Glutamatergic neuron (in vitro differentiated cells): ENCODE measurements around the gene MAP3K20. TPM values are rescaled to one million over a fixed set of nuclear protein-coding genes. Genes with fewer than 3 reads are reported as not detected.
A peak's percentile ranks its signal among the peaks of the same experiment; 100 is the strongest.

Experiments
- DNase-seq: peaks from one replicate; pipeline ENCODE4 v3.0.0; 2022
- H3K27ac Mint-ChIP-seq: one replicate; pipeline ENCODE4 v1.8.0; 2020; ENCODE audit warnings: mild to moderate bottlenecking, mixed read lengths, inconsistent platforms; ENCODE audit not compliant: unreplicated experiment
- H3K27me3 Mint-ChIP-seq: one replicate; pipeline ENCODE4 v1.8.0; 2020; ENCODE audit warnings: mild to moderate bottlenecking, moderate library complexity, mixed read lengths, inconsistent platforms; ENCODE audit not compliant: unreplicated experiment
- H3K36me3 Mint-ChIP-seq: one replicate; pipeline ENCODE4 v1.8.0; 2020; ENCODE audit warnings: mild to moderate bottlenecking, mixed read lengths, inconsistent platforms; ENCODE audit not compliant: unreplicated experiment
- H3K4me1 Mint-ChIP-seq: one replicate; pipeline ENCODE4 v1.8.0; 2020; ENCODE audit warnings: mild to moderate bottlenecking, low read depth, mixed read lengths, inconsistent platforms; ENCODE audit not compliant: unreplicated experiment
- H3K4me3 Mint-ChIP-seq: one replicate; pipeline ENCODE4 v1.8.0; 2020; ENCODE audit warnings: mild to moderate bottlenecking, mixed read lengths, inconsistent platforms; ENCODE audit not compliant: unreplicated experiment
- H3K9me3 Mint-ChIP-seq: one replicate; pipeline ENCODE4 v1.8.0; 2020; ENCODE audit warnings: mild to moderate bottlenecking, moderate library complexity, mixed read lengths, inconsistent platforms; ENCODE audit not compliant: unreplicated experiment
- total RNA-seq: library from RNA; stranded (reverse); fragmentation: NEBNext Ultra II Directional; extraction: Animal tissue kit (Norgen Biotek cat#: 25700); gene quantifications from one replicate; pipeline ENCODE4 v1.2.1, GENCODE V29; 2021; ENCODE audit not compliant: unreplicated experiment
- TF ChIP-seq, protein P1 (sequence below): fragments of 200-600 bp; sonication (generic); IDR thresholded peaks from one replicate; pipeline ENCODE4 v1.5.0; 2021; ENCODE audit not compliant: partially characterized antibody, unreplicated experiment

The MAP3K20 gene
- total RNA-seq, 1 donor from 2014 or later: 0.76 TPM

DNA sequence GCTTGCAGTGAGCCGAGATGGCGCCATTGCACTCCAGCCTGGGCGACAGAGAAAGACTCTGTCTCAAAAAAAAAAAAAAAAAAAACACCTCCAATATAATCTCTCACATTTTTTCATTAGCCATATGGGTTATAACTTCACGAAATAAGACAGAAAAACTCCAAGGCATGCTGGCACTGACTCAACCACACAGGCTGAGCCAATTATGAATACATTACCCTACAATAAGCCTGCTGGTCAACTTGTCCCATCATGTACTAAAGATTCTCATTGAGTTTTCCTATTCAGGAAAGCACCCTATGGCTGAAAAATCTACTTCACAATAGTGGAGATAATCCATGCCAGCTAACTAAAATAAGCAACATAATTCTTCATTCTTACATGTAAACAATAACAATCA is 12.8 kb upstream of the MAP3K20 start:
- Mint-ChIP-seq H3K4me3 (no peak overlapping the region), H3K36me3 (no peaks in the 10 kb centered on the region), H3K27me3 (no peaks in the 10 kb centered on the region), H3K4me1 (no peaks in the 10 kb centered on the region), H3K9me3 (no peaks in the 10 kb centered on the region), H3K27ac (no peak overlapping the region)
- TF ChIP-seq, protein P1, sequence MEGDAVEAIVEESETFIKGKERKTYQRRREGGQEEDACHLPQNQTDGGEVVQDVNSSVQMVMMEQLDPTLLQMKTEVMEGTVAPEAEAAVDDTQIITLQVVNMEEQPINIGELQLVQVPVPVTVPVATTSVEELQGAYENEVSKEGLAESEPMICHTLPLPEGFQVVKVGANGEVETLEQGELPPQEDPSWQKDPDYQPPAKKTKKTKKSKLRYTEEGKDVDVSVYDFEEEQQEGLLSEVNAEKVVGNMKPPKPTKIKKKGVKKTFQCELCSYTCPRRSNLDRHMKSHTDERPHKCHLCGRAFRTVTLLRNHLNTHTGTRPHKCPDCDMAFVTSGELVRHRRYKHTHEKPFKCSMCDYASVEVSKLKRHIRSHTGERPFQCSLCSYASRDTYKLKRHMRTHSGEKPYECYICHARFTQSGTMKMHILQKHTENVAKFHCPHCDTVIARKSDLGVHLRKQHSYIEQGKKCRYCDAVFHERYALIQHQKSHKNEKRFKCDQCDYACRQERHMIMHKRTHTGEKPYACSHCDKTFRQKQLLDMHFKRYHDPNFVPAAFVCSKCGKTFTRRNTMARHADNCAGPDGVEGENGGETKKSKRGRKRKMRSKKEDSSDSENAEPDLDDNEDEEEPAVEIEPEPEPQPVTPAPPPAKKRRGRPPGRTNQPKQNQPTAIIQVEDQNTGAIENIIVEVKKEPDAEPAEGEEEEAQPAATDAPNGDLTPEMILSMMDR: no peak
- no peak for DNase-seq

DNA sequence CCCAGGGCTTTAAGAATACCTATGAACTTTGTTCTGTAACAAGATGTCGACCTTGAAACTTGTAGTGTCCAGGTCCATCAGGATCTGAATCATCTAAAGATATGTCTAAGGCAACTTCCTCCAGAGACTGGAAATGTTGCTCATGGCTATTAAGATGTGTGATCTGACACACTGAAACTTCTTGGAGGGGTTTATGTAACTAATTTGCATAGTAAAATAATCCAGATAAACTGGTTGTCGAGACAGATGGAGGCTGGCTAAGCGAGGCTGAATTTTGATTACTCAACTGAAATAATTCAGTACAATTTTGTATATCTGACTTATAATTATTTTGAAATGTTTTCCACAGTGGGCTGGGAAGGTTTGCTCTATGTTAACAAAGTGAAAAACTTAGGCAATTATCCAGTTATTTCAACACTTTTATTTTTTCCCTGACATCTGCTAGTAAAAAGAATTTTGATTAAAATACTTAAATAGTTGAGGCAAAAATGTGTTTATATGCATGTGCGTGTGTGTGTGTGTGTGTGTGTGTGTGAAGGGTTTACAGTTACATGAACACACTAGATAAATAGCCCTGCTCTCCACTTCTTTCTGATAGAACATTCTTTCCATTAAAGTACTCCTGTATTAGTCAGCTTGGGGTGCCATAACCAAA is 11.4 kb upstream of the MAP3K20 start:
- Mint-ChIP-seq H3K36me3 (no peaks in the 10 kb centered on the region), H3K9me3 (no peaks in the 10 kb centered on the region), H3K4me1 (no peaks in the 10 kb centered on the region), H3K4me3 (no peak overlapping the region), H3K27me3 (no peaks in the 10 kb centered on the region), H3K27ac (no peak overlapping the region)
- DNase-seq: no peak
- TF ChIP-seq, protein P1: no peak

DNA sequence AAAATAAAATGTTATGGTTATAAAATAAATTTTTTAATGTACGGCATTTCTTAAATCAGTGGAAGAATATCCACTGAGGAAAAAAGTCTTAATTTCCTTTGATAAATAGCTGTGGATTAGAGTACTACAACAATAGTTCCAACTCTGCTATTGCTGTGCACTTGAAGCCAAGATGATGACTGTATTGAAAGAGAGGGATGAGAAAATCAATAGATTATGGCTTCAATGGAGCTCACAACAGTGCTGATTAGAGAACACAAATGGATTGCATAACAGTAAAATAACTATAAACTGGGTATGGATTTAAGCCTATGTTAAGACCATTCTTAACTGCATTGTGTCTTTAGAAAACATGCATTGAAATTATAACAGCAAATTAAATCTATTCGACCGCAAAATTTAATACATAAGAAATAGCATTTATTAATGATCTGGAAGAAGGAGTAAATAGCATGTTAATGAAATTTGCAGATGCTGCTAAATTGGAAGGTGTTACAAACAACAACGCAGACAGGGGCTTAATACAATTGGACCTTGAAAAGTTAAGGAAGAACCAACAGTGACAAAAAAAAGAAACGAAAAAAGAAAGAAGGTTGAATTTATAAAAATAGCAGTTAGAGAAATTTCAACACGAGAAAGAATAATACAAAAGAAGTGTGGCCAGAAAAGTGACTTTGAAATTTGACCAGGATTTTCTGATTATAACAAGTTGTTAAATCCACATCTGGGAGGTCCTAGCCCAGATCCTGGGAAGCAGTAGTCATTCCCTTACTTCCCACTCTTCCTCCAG is 8.6 kb upstream of the MAP3K20 start:
- Mint-ChIP-seq H3K9me3 (no peaks in the 10 kb centered on the region), H3K4me1 (no peaks in the 10 kb centered on the region), H3K4me3 (no peak overlapping the region), H3K36me3 (no peaks in the 10 kb centered on the region), H3K27ac (no peak overlapping the region), H3K27me3 (no peaks in the 10 kb centered on the region)
- TF ChIP-seq, protein P1: no peak
- DNase-seq: no peak

DNA sequence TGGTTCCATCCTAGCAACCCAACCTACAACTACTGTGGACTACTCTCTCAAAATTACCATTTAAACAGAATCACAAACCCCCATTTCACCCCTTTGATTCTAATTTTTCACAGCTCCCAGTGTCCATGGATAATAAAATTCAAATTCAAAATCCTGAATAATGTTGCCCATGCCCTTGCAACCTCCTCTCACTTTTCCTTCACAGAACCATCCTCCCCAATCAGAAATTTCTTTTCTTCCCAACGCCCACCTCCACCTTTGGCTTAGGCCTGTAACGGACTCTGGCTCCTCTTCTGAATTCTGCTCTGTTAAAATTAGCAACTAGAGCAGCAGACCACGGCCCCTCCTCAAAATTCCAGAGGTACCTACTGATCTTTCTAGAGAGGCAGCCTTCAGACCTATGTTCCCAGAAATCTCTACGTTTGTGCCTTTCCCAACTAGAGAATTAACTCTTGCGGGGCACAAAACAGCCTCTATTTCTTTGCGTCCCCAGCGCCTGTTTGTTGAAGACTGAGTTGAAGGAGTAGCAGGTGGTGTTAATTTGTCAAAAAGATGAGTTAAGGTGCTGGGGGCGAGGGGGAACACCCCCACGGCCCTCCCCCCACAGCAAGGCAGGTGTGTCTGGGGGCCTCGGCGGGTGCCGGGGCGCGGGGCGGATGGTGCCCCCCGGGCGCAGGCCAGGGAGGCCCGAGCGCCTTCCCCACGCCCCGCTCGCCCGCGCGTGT is 428 bp upstream of the MAP3K20 start:
- DNase-seq: no peak
- Mint-ChIP-seq H3K4me1 (no peaks in the 10 kb centered on the region), H3K36me3 (no peaks in the 10 kb centered on the region), H3K27ac (no peak overlapping the region), H3K4me3 (peak overlapping the region; percentile 88), H3K27me3 (no peaks in the 10 kb centered on the region), H3K9me3 (peaks cover 2% of the 10 kb centered on the region)
- TF ChIP-seq, protein P1: no peak
